ENCODE measurements around the gene EML6.

Gene EML6

DNA sequence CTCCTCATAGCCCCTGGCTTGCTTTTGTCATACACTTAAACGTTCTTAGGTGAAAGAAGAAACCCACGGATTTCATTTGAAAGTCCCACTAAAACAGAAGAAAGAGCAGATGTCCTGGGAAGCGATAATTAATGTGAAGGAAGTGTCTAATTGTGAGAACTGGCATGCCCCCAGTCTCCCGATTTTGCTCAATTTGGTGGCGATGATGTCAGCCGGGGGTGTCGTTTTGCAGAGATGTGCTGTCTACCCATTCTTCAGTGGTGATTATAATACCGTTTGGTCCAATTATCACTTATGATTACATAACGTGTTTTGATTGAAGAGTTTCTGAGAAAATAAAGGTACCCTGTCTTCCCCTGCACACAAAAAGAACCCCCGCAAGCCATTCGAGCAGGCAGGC lies 223.7 kb downstream of the EML6 start:
- Histone ChIP-seq H3F3A (ENCODE audit: low read depth) (no peaks in the 10 kb centered on the region), H3K9ac (ENCODE audit: low read depth, low read length, poor library complexity, severe bottlenecking) (no peak overlapping the region), H3K4me2 (ENCODE audit: low read depth, low read length, poor library complexity, severe bottlenecking) (no peak overlapping the region), H3K4me1 (ENCODE audit: insufficient read depth, low read length, poor library complexity, severe bottlenecking) (peaks cover 19% of the 10 kb centered on the region), H3K36me3 (ENCODE audit: insufficient read depth, low read length) (no peaks in the 10 kb centered on the region), H3K27me3 (ENCODE audit: insufficient read depth, low read length, poor library complexity, severe bottlenecking) (no peaks in the 10 kb centered on the region), H3K79me2 (ENCODE audit: insufficient read depth, low read length) (no peaks in the 10 kb centered on the region), H4K20me1 (ENCODE audit: insufficient read depth, low read length, poor library complexity, severe bottlenecking) (no peaks in the 10 kb centered on the region), H3K4me3 (ENCODE audit: low read length, poor library complexity, severe bottlenecking) (no peak overlapping the region), H3K9me3 (ENCODE audit: insufficient read depth, low read depth, low read length) (no peaks in the 10 kb centered on the region), H3K9me2 (replicated peaks; ENCODE audit: low read depth, low read length) (no peaks in the 10 kb centered on the region), H2AFZ (ENCODE audit: low read length) (no peak overlapping the region)
- TF ChIP-seq, protein P1, sequence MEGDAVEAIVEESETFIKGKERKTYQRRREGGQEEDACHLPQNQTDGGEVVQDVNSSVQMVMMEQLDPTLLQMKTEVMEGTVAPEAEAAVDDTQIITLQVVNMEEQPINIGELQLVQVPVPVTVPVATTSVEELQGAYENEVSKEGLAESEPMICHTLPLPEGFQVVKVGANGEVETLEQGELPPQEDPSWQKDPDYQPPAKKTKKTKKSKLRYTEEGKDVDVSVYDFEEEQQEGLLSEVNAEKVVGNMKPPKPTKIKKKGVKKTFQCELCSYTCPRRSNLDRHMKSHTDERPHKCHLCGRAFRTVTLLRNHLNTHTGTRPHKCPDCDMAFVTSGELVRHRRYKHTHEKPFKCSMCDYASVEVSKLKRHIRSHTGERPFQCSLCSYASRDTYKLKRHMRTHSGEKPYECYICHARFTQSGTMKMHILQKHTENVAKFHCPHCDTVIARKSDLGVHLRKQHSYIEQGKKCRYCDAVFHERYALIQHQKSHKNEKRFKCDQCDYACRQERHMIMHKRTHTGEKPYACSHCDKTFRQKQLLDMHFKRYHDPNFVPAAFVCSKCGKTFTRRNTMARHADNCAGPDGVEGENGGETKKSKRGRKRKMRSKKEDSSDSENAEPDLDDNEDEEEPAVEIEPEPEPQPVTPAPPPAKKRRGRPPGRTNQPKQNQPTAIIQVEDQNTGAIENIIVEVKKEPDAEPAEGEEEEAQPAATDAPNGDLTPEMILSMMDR (conservative IDR thresholded peaks at IDR 0.05; ENCODE audit: low read length), result no peak
- no peak for TF ChIP-seq EZH2phosphoT487 (IDR thresholded peaks at IDR 0.05; ENCODE audit: borderline replicate concordance)

DNA sequence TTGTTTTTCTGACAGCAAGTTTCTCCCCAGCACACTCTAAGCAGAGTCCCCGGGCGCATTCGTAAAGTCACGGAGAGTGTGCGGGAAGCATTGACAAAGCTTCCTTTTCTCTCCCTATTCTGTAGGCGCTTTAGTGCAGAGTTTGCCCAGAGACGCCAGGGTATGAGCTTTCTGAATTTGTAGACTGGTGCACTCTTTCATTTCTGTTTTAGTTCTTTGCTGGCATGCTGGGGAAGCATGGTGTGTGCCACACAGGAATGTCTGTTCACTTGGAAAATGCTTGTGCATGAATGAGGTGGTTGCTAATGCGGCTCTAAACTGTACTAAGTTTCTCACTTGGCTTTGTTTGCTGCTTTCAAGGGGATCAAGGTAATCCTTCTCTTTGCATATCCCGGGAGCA lies 224.2 kb downstream of the EML6 start:
- no peak overlapping the region for H3K9ac ChIP-seq (ENCODE audit: low read depth, low read length, poor library complexity, severe bottlenecking)
- H3K4me2 ChIP-seq (ENCODE audit: low read depth, low read length, poor library complexity, severe bottlenecking), result no peak overlapping the region
- H2AFZ ChIP-seq (ENCODE audit: low read length), result no peak overlapping the region
- H3K9me2 ChIP-seq (replicated peaks; ENCODE audit: low read depth, low read length), result no peaks in the 10 kb centered on the region
- no peaks in the 10 kb centered on the region for H4K20me1 ChIP-seq (ENCODE audit: insufficient read depth, low read length, poor library complexity, severe bottlenecking)
- no peaks in the 10 kb centered on the region for H3K27me3 ChIP-seq (ENCODE audit: insufficient read depth, low read length, poor library complexity, severe bottlenecking)
- H3F3A ChIP-seq (ENCODE audit: low read depth), result no peaks in the 10 kb centered on the region
- no peaks in the 10 kb centered on the region for H3K9me3 ChIP-seq (ENCODE audit: insufficient read depth, low read depth, low read length)
- no peaks in the 10 kb centered on the region for H3K36me3 ChIP-seq (ENCODE audit: insufficient read depth, low read length)
- no peaks in the 10 kb centered on the region for H3K79me2 ChIP-seq (ENCODE audit: insufficient read depth, low read length)
- TF ChIP-seq EZH2phosphoT487 (IDR thresholded peaks at IDR 0.05; ENCODE audit: borderline replicate concordance), result no peak
- TF ChIP-seq, protein P1 (conservative IDR thresholded peaks at IDR 0.05; ENCODE audit: low read length), result no peak
- H3K4me1 ChIP-seq (ENCODE audit: insufficient read depth, low read length, poor library complexity, severe bottlenecking), result peaks cover 19% of the 10 kb centered on the region
- H3K4me3 ChIP-seq (ENCODE audit: low read length, poor library complexity, severe bottlenecking), result no peak overlapping the region

DNA sequence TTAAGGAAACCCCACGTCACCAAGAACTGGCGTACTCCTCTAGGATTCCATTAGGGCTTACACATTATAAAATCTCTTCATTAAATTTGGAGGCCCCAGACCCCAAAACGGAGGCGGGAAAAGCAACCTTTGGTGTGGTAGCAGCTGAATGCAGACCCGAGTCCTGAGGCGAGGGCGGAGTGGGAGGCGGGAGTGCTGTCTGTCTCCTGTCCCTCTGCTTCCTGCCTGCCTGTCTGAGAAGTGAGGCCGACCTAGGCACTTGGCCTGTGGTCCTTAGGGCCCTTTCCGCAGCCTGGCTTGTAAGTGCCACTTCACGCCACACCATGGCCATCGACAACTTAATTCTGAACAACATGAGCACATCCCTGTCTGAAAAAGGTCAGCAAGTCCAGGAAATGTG lies 224.7 kb downstream of the EML6 start:
- Histone ChIP-seq H3K36me3 (ENCODE audit: insufficient read depth, low read length) (no peaks in the 10 kb centered on the region), H3F3A (ENCODE audit: low read depth) (no peaks in the 10 kb centered on the region), H3K4me1 (ENCODE audit: insufficient read depth, low read length, poor library complexity, severe bottlenecking) (peaks cover 19% of the 10 kb centered on the region), H2AFZ (ENCODE audit: low read length) (no peak overlapping the region), H3K9ac (ENCODE audit: low read depth, low read length, poor library complexity, severe bottlenecking) (no peak overlapping the region), H4K20me1 (ENCODE audit: insufficient read depth, low read length, poor library complexity, severe bottlenecking) (no peaks in the 10 kb centered on the region), H3K4me2 (ENCODE audit: low read depth, low read length, poor library complexity, severe bottlenecking) (no peak overlapping the region), H3K27me3 (ENCODE audit: insufficient read depth, low read length, poor library complexity, severe bottlenecking) (no peaks in the 10 kb centered on the region), H3K9me3 (ENCODE audit: insufficient read depth, low read depth, low read length) (no peaks in the 10 kb centered on the region), H3K9me2 (replicated peaks; ENCODE audit: low read depth, low read length) (no peaks in the 10 kb centered on the region), H3K4me3 (ENCODE audit: low read length, poor library complexity, severe bottlenecking) (no peak overlapping the region), H3K79me2 (ENCODE audit: insufficient read depth, low read length) (no peaks in the 10 kb centered on the region)
- no peak for TF ChIP-seq EZH2phosphoT487 (IDR thresholded peaks at IDR 0.05; ENCODE audit: borderline replicate concordance)
- TF ChIP-seq, protein P1 (conservative IDR thresholded peaks at IDR 0.05; ENCODE audit: low read length), result no peak
